Natural killer cell (primary cell): ENCODE results near the gene SMG6. TPM values are rescaled to one million over a fixed set of nuclear protein-coding genes. Genes with fewer than 3 reads are reported as not detected.

ENCODE experiments used
- ATAC-seq, 3 donors: fragments of 150-1000 bp in 2 of 3; fragments of 200-7000 bp in 1 of 3; cut with Tn5 transposase; 1 replicate in 1 of 3; 2 replicates in 2 of 3; pipeline ENCODE4 v1.10.0; 2021; ENCODE audit warnings: mild to moderate bottlenecking in 2 of 3, moderate library complexity in 2 of 3
- DNase-seq, 2 donors: peaks; one replicate each; pipeline versions ENCODE4 v3.0.0 to v3.0.0-alpha.2; 2013 to 2021; ENCODE audit warnings: mixed read lengths in 1 of 2
- H3K27ac ChIP-seq: one replicate; pipeline ENCODE4 v1.5.1; 2013; ENCODE audit warnings: mild to moderate bottlenecking, low read length
- H3K27me3 ChIP-seq: one replicate; pipeline ENCODE4 v1.6.1; 2013; ENCODE audit warnings: low read length; ENCODE audit not compliant: control insufficient read depth, insufficient read depth
- H3K36me3 ChIP-seq: one replicate; pipeline ENCODE4 v1.6.1; 2013; ENCODE audit warnings: low read length; ENCODE audit not compliant: control insufficient read depth, insufficient read depth
- H3K4me1 ChIP-seq: one replicate; pipeline ENCODE4 v1.6.1; 2013; ENCODE audit warnings: low read length; ENCODE audit not compliant: control insufficient read depth, insufficient read depth
- H3K4me3 ChIP-seq: one replicate; pipeline ENCODE4 v1.5.1; 2013; ENCODE audit warnings: low read length
- H3K9me3 ChIP-seq: one replicate; pipeline ENCODE4 v1.6.1; 2013; ENCODE audit warnings: low read length; ENCODE audit not compliant: control insufficient read depth, insufficient read depth
- H3K27ac Mint-ChIP-seq, 2 donors: one replicate each; pipeline ENCODE4 v1.8.0; 2022; ENCODE audit warnings: mild to moderate bottlenecking in 2 of 2, mixed read lengths in 2 of 2, moderate library complexity in 1 of 2
- H3K27me3 Mint-ChIP-seq, 2 donors: one replicate each; pipeline ENCODE4 v1.8.0; 2022; ENCODE audit warnings: low read depth in 2 of 2, mixed read lengths in 2 of 2
- H3K36me3 Mint-ChIP-seq: one replicate; pipeline ENCODE4 v1.8.0; 2022; ENCODE audit warnings: mixed read lengths
- H3K4me1 Mint-ChIP-seq, 2 donors: one replicate each; pipeline ENCODE4 v1.8.0; 2022; ENCODE audit warnings: mixed read lengths in 2 of 2
- H3K4me3 Mint-ChIP-seq: one replicate; pipeline ENCODE4 v1.8.0; 2022; ENCODE audit warnings: mild to moderate bottlenecking, moderate library complexity, mixed read lengths
- H3K9me3 Mint-ChIP-seq, 2 donors: one replicate each; pipeline ENCODE4 v1.8.0; 2022; ENCODE audit warnings: mixed read lengths in 2 of 2
- CTCF ChIP-seq: fragments of 200-600 bp; IDR thresholded peaks from one replicate; pipeline ENCODE4 v1.8.0; 2022; ENCODE audit warnings: antibody characterized with exemption
- WGBS: methylation state at CpG from one replicate; pipeline ENCODE4 v1.1.7; 2013; ENCODE audit warnings: missing lambda C conversion rate; ENCODE audit not compliant: insufficient coverage; 5-methylcytosine and 5-hydroxymethylcytosine counted together
- intact Hi-C: fragments of 100-400 bp; cut with micrococcal nuclease; formaldehyde crosslinking; loops from one replicate; pipeline ENCODE4 v1.14.2; 2022
- total RNA-seq, 4 donors: library from RNA; stranded (reverse); fragments of 120-200 nt in 1 of 4; gene quantifications; one replicate each; pipeline versions ENCODE4 v1.2.3 to v1.2.4, GENCODE V29; 2013 to 2022

Gene SMG6
- total RNA-seq, 3 donors from 2014 or later (not counting 1 experiment from before 2014, with no cell fraction given), result 41.6 to 49.4 (median 48.2) TPM

- H3K36me3 Mint-ChIP-seq, result peaks cover 17% of the 10 kb centered on the region
- H3K4me3 Mint-ChIP-seq, result no peak overlapping the region
- H3K4me1 Mint-ChIP-seq, result peaks cover 16 to 27% of the 10 kb centered on the region in 2 donors
Observed at GRCh38 chr17:2244545-2245525, 58.8 kb downstream of the SMG6 start.

GRCh38 chr17:2243953-2244352, 59.6 kb downstream of the SMG6 start:
- Histone ChIP-seq H3K4me3 (no peak overlapping the region), H3K4me1 (peaks cover 8% of the 10 kb centered on the region), H3K27ac (no peak overlapping the region), H3K36me3 (peaks cover 8% of the 10 kb centered on the region), H3K27me3 (no peaks in the 10 kb centered on the region), H3K9me3 (no peaks in the 10 kb centered on the region)
- Mint-ChIP-seq H3K27ac (peak overlapping the region; percentile 7 to 73), H3K4me3 (no peak overlapping the region), H3K4me1 (peaks cover 8 to 18% of the 10 kb centered on the region in 2 donors), H3K27me3 (no peaks in the 10 kb centered on the region), H3K9me3 (no peaks in the 10 kb centered on the region), H3K36me3 (peaks cover 17% of the 10 kb centered on the region)
- ATAC-seq (no peak), DNase-seq (no peak)
- intact Hi-C loops, result loop anchor here (1.0 kb wide), 3 partner anchors 38 to 190 kb away; no protein-coding TSS in a partner anchor
- no peak for TF ChIP-seq CTCF
- 99% methylated on average over 5 of the region's 5 CpGs for WGBS

More at GRCh38 chr17:2244545-2245525, 58.8 kb downstream of the SMG6 start:
- Histone ChIP-seq H3K4me1 (peaks cover 8% of the 10 kb centered on the region), H3K27me3 (no peaks in the 10 kb centered on the region), H3K9me3 (no peaks in the 10 kb centered on the region), H3K27ac (no peak overlapping the region), H3K36me3 (peaks cover 5% of the 10 kb centered on the region), H3K4me3 (no peak overlapping the region)
- intact Hi-C loops, result loop anchor here (1.0 kb wide), 3 partner anchors 37 to 191 kb away; no protein-coding TSS in a partner anchor
- Mint-ChIP-seq H3K9me3 (no peaks in the 10 kb centered on the region), H3K27ac (peak overlapping the region; percentile 11 to 73), H3K27me3 (no peaks in the 10 kb centered on the region)
- ATAC-seq, result peak; percentile 96 to 100 (median 100)
- peak; percentile 78 to 92 for DNase-seq
- TF ChIP-seq CTCF, result peak; percentile 97
- 33% methylated on average over 6 of the region's 7 CpGs for WGBS

GRCh38 chr17:2241823-2242222, 61.8 kb downstream of the SMG6 start:
- intact Hi-C loops, result no loop called here

More at GRCh38 chr17:2241823-2242222, 61.8 kb downstream of the SMG6 start:
- H3K36me3 ChIP-seq, result peaks cover 15% of the 10 kb centered on the region
- ATAC-seq (no peak), DNase-seq (no peak)
- Mint-ChIP-seq H3K27ac (no peak overlapping the region), H3K4me3 (no peak overlapping the region), H3K36me3 (peaks cover 17% of the 10 kb centered on the region), H3K27me3 (no peaks in the 10 kb centered on the region), H3K4me1 (peaks cover 0 to 12% of the 10 kb centered on the region in 2 donors), H3K9me3 (no peaks in the 10 kb centered on the region)
- H3K4me3 ChIP-seq, result no peak overlapping the region
- 98% methylated on average over 5 of the region's 5 CpGs for WGBS
- H3K4me1 ChIP-seq, result peaks cover 8% of the 10 kb centered on the region
- H3K9me3 ChIP-seq, result no peaks in the 10 kb centered on the region
- no peak overlapping the region for H3K27ac ChIP-seq
- TF ChIP-seq CTCF, result no peak
- H3K27me3 ChIP-seq, result no peaks in the 10 kb centered on the region
